Kidney (tissue), 14 donors: ENCODE results near the gene TCEA3. TPM values are rescaled to one million over a fixed set of nuclear protein-coding genes. Genes with fewer than 3 reads are reported as not detected.

ENCODE experiments used
- DNase-seq, 5 donors: peaks; one replicate each; pipeline ENCODE4 v3.0.0-alpha.2; 2013 to 2020
- FAIRE-seq: peaks from 2 replicates; lab custom pipeline; 2012; peaks lifted over from hg19 to GRCh38; lab: Jason Lieb, UNC
- H3K27ac ChIP-seq, 2 donors: one replicate each; pipeline ENCODE4 v1.7.0; 2013; ENCODE audit warnings: low read depth in 2 of 2, low read length in 2 of 2, inconsistent platforms in 1 of 2
- H3K27me3 ChIP-seq: one replicate; pipeline ENCODE4 v1.7.1; 2013; ENCODE audit warnings: low read length, inconsistent platforms; ENCODE audit not compliant: control insufficient read depth, insufficient read depth
- H3K36me3 ChIP-seq, 3 donors: one replicate each; pipeline versions ENCODE4 v1.7.0 to v1.7.1; 2013; ENCODE audit warnings: low read length in 3 of 3, control low read depth in 1 of 3, inconsistent platforms in 1 of 3; ENCODE audit not compliant: insufficient read depth in 3 of 3, control insufficient read depth in 2 of 3
- H3K4me1 ChIP-seq, 3 donors: one replicate each; pipeline versions ENCODE4 v1.7.0 to v1.7.1; 2013; ENCODE audit warnings: low read length in 3 of 3, inconsistent platforms in 1 of 3, low read depth in 1 of 3; ENCODE audit not compliant: control insufficient read depth in 2 of 3, insufficient read depth in 2 of 3
- H3K4me3 ChIP-seq, 3 donors: one replicate each; pipeline versions ENCODE4 v1.7.0 to v1.8.1; 2013; ENCODE audit warnings: low read length in 3 of 3, control low read depth in 1 of 3, inconsistent platforms in 1 of 3
- H3K9ac ChIP-seq, 3 donors: one replicate each; pipeline versions ENCODE4 v1.7.0 to v1.7.1; 2013; ENCODE audit warnings: low read length in 3 of 3, control low read depth in 1 of 3, inconsistent platforms in 1 of 3
- H3K9me3 ChIP-seq, 3 donors: one replicate each; pipeline versions ENCODE4 v1.7.0 to v1.7.1; 2013; ENCODE audit warnings: low read length in 3 of 3, control low read depth in 1 of 3, inconsistent platforms in 1 of 3; ENCODE audit not compliant: control insufficient read depth in 2 of 3, insufficient read depth in 1 of 3
- CTCF ChIP-seq: IDR thresholded peaks from 3 replicates; pipeline ENCODE4 v1.5.1; 2012; ENCODE audit warnings: mild to moderate bottlenecking, moderate library complexity, borderline replicate concordance; ENCODE audit not compliant: insufficient read depth; ENCODE audit errors: extremely low read depth
- intact Hi-C: fragments of 100-400 bp; cut with DNase I; formaldehyde crosslinking; loops from one replicate; pipeline ENCODE4 v1.11.1; 2022
- polyA plus RNA-seq: library from polyadenylated mRNA; stranded (reverse); fragments of 350-450 nt; fragmentation: Illumina TruSeq; extraction: RNeasy Lipid Tissue Mini Kit (QIAGEN cat#74804); gene quantifications from one replicate; pipeline ENCODE4 v1.2.3, GENCODE V29; 2014; ENCODE audit warnings: low read depth, low replicate concordance; ENCODE audit not compliant: insufficient read depth
- total RNA-seq: library from RNA; stranded (reverse); fragmentation: NEBNext Ultra II Directional; extraction: Animal tissue kit (Norgen Biotek cat#: 25700); gene quantifications from one replicate; pipeline ENCODE4 v1.2.1, GENCODE V29; 2021
- donor health status: control.
- donor health status: control.
- donor health status: control.
- donor health status: control.
- donor health status: control.
- donor health status: DM: yes; HTN: yes; CAD: no.
- donor health status: Normal renal cell carcinoma (clear cell type).

The TCEA3 gene
- total and polyA plus RNA-seq, 2 donors from 2014 or later = 46.3 to 93.2 TPM

DNA sequence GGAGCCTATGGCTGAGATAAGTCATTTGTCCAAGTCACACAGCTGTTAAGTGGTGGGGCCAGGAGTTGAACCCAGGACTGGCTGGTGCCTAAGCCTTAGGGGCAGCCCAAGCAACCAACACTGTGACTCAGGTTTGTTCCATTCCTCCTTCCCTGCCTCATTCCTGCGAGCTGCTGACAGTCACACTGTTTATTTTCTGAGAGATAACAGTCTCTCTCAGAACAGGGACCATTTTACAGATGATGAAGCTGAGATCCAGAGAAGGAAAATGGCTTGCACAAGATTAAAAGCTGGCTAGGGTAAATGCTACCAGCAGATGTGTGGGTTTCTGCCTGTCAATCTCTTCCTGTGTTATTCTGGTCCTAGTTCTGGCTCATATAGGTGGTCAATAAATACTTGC is 24.3 kb upstream of the TCEA3 start:
- TF ChIP-seq CTCF = no peak
- Histone ChIP-seq H3K4me1 (peaks cover 0 to 10% (median 9%) of the 10 kb centered on the region in 3 donors), H3K27me3 (no peaks in the 10 kb centered on the region), H3K9me3 (no peaks in the 10 kb centered on the region), H3K36me3 (peaks cover 0 to 2% (median 0%) of the 10 kb centered on the region in 3 donors), H3K4me3 (no peak overlapping the region), H3K9ac (no peak overlapping the region), H3K27ac (no peak overlapping the region)
- intact Hi-C loops = no loop called here
- DNase-seq (no peak), FAIRE-seq (no peak)

DNA sequence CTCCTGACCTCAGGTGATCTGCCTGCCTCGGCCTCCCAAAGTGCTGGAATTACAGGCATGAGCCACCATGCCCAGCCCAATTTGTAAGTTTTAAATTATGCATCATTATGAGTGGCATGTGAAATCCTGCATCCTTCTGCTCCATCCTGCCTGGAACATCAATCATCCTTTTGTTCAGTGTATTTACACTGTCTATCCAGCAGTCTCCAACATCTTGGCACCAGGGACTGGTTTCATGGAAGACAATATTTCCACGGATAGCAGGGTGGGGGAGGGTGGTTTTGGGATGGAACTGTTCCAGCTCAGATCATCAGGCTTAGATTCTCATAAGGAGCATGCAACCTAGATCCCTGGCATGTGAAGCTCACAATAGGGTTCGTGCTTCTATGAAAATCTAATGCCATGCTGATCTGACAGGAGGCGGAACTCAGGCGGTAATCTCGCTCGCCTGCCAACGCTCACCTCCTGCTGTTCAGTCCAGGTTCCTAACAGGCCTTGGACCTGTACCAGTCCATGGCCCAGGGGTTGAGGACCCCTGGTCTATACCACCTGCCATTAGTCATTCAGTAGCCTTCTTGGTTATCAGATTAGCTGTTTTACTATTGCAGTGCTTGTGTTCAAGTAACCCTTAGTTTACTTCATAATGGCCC is 22.2 kb upstream of the TCEA3 start:
- Histone ChIP-seq H3K9me3 (no peaks in the 10 kb centered on the region), H3K9ac (no peak overlapping the region), H3K4me1 (peaks cover 0 to 7% (median 4%) of the 10 kb centered on the region in 3 donors), H3K27ac (no peak overlapping the region), H3K4me3 (no peak overlapping the region), H3K27me3 (no peaks in the 10 kb centered on the region), H3K36me3 (peaks cover 0 to 2% (median 2%) of the 10 kb centered on the region in 3 donors)
- FAIRE-seq (no peak), DNase-seq (no peak)
- intact Hi-C loops = no loop called here
- no peak for TF ChIP-seq CTCF

GRCh38 chr1:23444596-23445390 is 20.2 kb upstream of the TCEA3 start:
- no peak overlapping the region for H3K4me3 ChIP-seq

More at GRCh38 chr1:23444596-23445390, 20.2 kb upstream of the TCEA3 start:
- Histone ChIP-seq H3K27ac (no peak overlapping the region), H3K4me1 (no peaks in the 10 kb centered on the region), H3K9ac (no peak overlapping the region), H3K9me3 (no peaks in the 10 kb centered on the region), H3K36me3 (peaks cover 0 to 11% (median 2%) of the 10 kb centered on the region in 3 donors), H3K27me3 (no peaks in the 10 kb centered on the region)
- FAIRE-seq (no peak), DNase-seq (no peak)
- intact Hi-C loops = no loop called here
- TF ChIP-seq CTCF = no peak
